ENCODE results near the gene CLIC1. TPM values are rescaled to one million over a fixed set of nuclear protein-coding genes. Genes with fewer than 3 reads are reported as not detected.

CLIC1 gene
- total and polyA plus RNA-seq, 12 donors: 51.1 to 400 (median 87.9) TPM

DNA sequence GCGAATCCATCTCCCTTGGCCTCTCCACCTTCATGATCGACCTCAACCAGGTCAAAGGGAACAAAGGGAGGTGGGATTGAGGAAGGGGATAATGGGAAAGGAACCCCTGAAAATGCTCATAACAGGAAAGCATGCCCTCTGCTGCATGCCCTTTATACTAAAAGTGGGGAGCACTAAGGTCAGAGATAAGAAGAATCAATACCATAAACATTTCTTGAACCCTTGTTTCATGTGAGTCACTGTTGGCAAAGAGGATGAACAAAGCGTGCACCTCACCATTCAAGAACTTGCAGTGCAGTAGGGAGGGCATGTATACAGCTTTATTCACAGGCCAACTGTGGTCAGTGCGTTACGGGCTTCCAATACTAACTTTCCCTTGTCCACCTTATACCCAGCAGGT lies 24.5 kb upstream of the CLIC1 start:
- ATAC-seq: no peak
- no peak overlapping the region for H3K27ac ChIP-seq
- no peak overlapping the region for H3K4me3 ChIP-seq
- no peaks in the 10 kb centered on the region for H3K27me3 ChIP-seq
- WGBS, 2 donors: 93 to 95% methylated on average over 5 of the region's 5 CpGs
- H3K36me3 ChIP-seq: peaks cover 0 to 17% (median 0%) of the 10 kb centered on the region in 9 donors
- intact Hi-C loops (cut with DNase I): loop anchor here in 1 of 10 donors (10.0 kb wide), 1 partner anchor 76 kb away; the partner anchor contains the start of gene LY6G5C
- H3K4me1 ChIP-seq: peaks cover 0 to 16% (median 5%) of the 10 kb centered on the region in 9 donors
- H3K9me3 ChIP-seq: no peaks in the 10 kb centered on the region
- TF ChIP-seq, protein P1, sequence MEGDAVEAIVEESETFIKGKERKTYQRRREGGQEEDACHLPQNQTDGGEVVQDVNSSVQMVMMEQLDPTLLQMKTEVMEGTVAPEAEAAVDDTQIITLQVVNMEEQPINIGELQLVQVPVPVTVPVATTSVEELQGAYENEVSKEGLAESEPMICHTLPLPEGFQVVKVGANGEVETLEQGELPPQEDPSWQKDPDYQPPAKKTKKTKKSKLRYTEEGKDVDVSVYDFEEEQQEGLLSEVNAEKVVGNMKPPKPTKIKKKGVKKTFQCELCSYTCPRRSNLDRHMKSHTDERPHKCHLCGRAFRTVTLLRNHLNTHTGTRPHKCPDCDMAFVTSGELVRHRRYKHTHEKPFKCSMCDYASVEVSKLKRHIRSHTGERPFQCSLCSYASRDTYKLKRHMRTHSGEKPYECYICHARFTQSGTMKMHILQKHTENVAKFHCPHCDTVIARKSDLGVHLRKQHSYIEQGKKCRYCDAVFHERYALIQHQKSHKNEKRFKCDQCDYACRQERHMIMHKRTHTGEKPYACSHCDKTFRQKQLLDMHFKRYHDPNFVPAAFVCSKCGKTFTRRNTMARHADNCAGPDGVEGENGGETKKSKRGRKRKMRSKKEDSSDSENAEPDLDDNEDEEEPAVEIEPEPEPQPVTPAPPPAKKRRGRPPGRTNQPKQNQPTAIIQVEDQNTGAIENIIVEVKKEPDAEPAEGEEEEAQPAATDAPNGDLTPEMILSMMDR (IDR thresholded peaks at IDR 0.05): no peak
- no peak for DNase-seq

DNA sequence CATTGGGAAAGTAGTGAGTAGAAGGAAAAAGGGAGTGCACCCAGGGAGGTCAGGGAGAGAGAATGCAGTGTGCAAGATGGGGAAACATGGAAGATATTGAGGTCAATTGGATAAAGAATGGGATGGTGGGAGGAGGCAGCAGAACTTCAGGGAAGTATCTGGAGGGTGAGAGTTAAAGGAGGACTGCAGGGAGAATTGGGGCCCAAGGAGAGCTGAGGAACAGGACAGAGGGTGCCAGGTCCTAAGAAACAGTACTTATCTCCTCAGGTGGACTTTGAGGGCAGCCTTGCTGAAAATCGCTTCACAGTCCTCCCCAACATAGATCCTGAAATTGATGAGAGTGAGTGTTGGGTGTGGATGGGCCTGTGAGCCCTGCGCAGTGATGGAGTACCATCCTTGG lies 22.0 kb upstream of the CLIC1 start:
- intact Hi-C loops (cut with DNase I): no loop called here
- Histone ChIP-seq H3K4me3 (no peak overlapping the region), H3K27me3 (no peaks in the 10 kb centered on the region), H3K36me3 (peaks cover 0 to 17% (median 0%) of the 10 kb centered on the region in 9 donors), H3K9me3 (no peaks in the 10 kb centered on the region), H3K27ac (no peak overlapping the region), H3K4me1 (peaks cover 0 to 6% (median 3%) of the 10 kb centered on the region in 9 donors)
- WGBS, 2 donors: 95 to 97% methylated on average over 2 of the region's 2 CpGs
- DNase-seq: no peak
- TF ChIP-seq, protein P1 (IDR thresholded peaks at IDR 0.05): no peak
- ATAC-seq: no peak

GRCh38 chr6:31752739-31753319 lies 16.5 kb upstream of the CLIC1 start:
- Histone ChIP-seq H3K4me1 (no peaks in the 10 kb centered on the region), H3K4me3 (no peak overlapping the region), H3K36me3 (no peaks in the 10 kb centered on the region), H3K9me3 (no peaks in the 10 kb centered on the region), H3K27ac (no peak overlapping the region), H3K27me3 (no peaks in the 10 kb centered on the region)
- intact Hi-C loops (cut with DNase I): no loop called here
- DNase-seq (no peak), ATAC-seq (no peak)
- WGBS, 2 donors: 77% methylated on average over 8 of the region's 8 CpGs
- TF ChIP-seq, protein P1 (IDR thresholded peaks at IDR 0.05): no peak

GRCh38 chr6:31750411-31751022 lies 14.2 kb upstream of the CLIC1 start:
- TF ChIP-seq, protein P1 (IDR thresholded peaks at IDR 0.05): no peak
- ATAC-seq: peak in 2 of 8 donors; percentile 53 to 58

More at GRCh38 chr6:31750411-31751022, 14.2 kb upstream of the CLIC1 start:
- H3K9me3 ChIP-seq: no peaks in the 10 kb centered on the region
- no peak overlapping the region for H3K27ac ChIP-seq
- H3K36me3 ChIP-seq: peaks cover 0 to 8% (median 0%) of the 10 kb centered on the region in 9 donors
- intact Hi-C loops (cut with DNase I): no loop called here
- no peak overlapping the region for H3K4me3 ChIP-seq
- H3K4me1 ChIP-seq: no peaks in the 10 kb centered on the region
- no peaks in the 10 kb centered on the region for H3K27me3 ChIP-seq
- WGBS, 2 donors: 86 to 87% methylated on average over 7 of the region's 7 CpGs
- DNase-seq: no peak

Measured in heart right ventricle (tissue), 16 donors.